ENCODE results near the gene MYBPHL. TPM values are rescaled to one million over a fixed set of nuclear protein-coding genes. Genes with fewer than 3 reads are reported as not detected.

MYBPHL gene
- total and polyA plus RNA-seq, 2 experiments from 2014 or later: not detected

GRCh38 chr1:109304226-109304920 is 2.4 kb downstream of the MYBPHL start:
- Histone ChIP-seq H3K9ac (no peak overlapping the region), H3F3A (ENCODE audit: insufficient read depth) (peaks cover 5% of the 10 kb centered on the region), H2AFZ (no peak overlapping the region), H3K27ac (no peak overlapping the region), H3K4me1 (ENCODE audit: insufficient read depth) (peaks cover 5% of the 10 kb centered on the region), H3K79me2 (ENCODE audit: insufficient read depth) (no peaks in the 10 kb centered on the region), H4K20me1 (ENCODE audit: insufficient read depth) (no peaks in the 10 kb centered on the region), H3K27me3 (replicated peaks; ENCODE audit: insufficient read depth) (no peaks in the 10 kb centered on the region), H3K9me2 (ENCODE audit: insufficient read depth) (no peaks in the 10 kb centered on the region), H3K9me3 (ENCODE audit: low read depth) (no peaks in the 10 kb centered on the region), H3K36me3 (ENCODE audit: low read depth) (no peaks in the 10 kb centered on the region), H3K4me2 (ENCODE audit: unreplicated experiment) (no peak overlapping the region), H3K4me3 (no peak overlapping the region)
- TF ChIP-seq EZH2 (IDR thresholded peaks at IDR 0.05; ENCODE audit: insufficient read depth, poor library complexity, severe bottlenecking) (no peak), EZH2phosphoT487 (IDR thresholded peaks at IDR 0.05; ENCODE audit: insufficient read depth, low read depth) (no peak)
- DNase-seq: no peak
- in situ Hi-C loops (cut with MboI): no loop called here
- 25 to 28% methylated on average over 8 of the region's 8 CpGs for WGBS, 2 experiments (ENCODE audit: low coverage in 1 of 2, low lambda C conversion rate in 2 of 2, missing lambda C conversion rate in 2 of 2)

DNA sequence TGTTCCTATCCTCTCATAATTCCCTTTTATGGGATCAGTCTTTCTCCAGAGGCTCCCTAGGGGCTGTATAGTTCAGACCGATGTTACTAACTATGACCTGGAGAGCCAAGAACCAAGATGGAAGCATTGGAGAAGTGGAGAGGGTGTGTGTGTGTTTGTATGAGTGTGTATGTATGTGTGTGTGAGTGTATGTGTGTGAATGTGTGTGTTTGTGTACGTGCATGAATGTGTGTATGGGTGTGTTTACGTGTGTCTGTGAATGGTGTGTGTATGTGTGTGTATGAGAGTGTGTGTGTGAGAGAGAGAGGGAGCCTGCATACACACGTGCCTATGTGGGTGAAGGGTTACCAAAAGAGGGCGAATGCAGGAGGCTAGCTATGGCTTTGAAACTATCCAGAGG is 4.9 kb downstream of the MYBPHL start:
- H3K4me1 ChIP-seq (ENCODE audit: insufficient read depth): peaks cover 21% of the 10 kb centered on the region
- no peaks in the 10 kb centered on the region for H4K20me1 ChIP-seq (ENCODE audit: insufficient read depth)
- no peak overlapping the region for H3K4me2 ChIP-seq (ENCODE audit: unreplicated experiment)
- H3K27ac ChIP-seq: no peak overlapping the region
- H3K79me2 ChIP-seq (ENCODE audit: insufficient read depth): no peaks in the 10 kb centered on the region
- no peaks in the 10 kb centered on the region for H3K9me2 ChIP-seq (ENCODE audit: insufficient read depth)
- no peak for DNase-seq
- H3K9ac ChIP-seq: no peak overlapping the region
- WGBS, 2 experiments (ENCODE audit: low coverage in 1 of 2, low lambda C conversion rate in 2 of 2, missing lambda C conversion rate in 2 of 2): 82 to 84% methylated on average over 5 of the region's 5 CpGs
- H2AFZ ChIP-seq: no peak overlapping the region
- no peaks in the 10 kb centered on the region for H3K36me3 ChIP-seq (ENCODE audit: low read depth)
- H3F3A ChIP-seq (ENCODE audit: insufficient read depth): peaks cover 22% of the 10 kb centered on the region
- no peaks in the 10 kb centered on the region for H3K27me3 ChIP-seq (replicated peaks; ENCODE audit: insufficient read depth)
- no peak overlapping the region for H3K4me3 ChIP-seq
- no peaks in the 10 kb centered on the region for H3K9me3 ChIP-seq (ENCODE audit: low read depth)
- TF ChIP-seq EZH2phosphoT487 (IDR thresholded peaks at IDR 0.05; ENCODE audit: insufficient read depth, low read depth) (no peak), EZH2 (IDR thresholded peaks at IDR 0.05; ENCODE audit: insufficient read depth, poor library complexity, severe bottlenecking) (no peak)
- in situ Hi-C loops (cut with MboI): no loop called here

DNA sequence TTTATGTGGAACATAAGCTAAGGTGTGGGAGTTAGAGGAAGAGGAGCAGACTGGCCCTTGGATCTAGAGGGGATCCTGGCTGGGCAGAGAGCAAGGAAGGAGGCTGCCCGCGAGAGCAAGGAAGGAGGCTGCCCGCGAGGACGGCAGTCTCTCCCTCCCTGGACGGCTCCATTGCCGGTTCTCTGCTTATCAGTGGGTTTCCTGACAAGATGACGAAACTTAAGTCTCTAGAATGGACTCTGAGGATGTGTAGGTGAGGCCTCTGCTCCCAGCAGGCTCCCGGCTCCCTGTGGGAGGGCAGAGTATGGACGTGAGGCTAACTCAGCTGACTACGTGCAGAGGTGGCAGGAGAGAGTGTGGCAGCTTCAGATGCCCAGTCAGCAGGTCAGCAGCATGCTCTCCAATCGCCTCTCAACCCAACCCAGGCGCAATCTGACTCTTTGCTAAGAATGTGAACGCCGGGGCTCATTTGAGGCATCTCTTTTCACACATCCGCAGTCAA is 6.1 kb downstream of the MYBPHL start:
- Histone ChIP-seq H3K4me1 (ENCODE audit: insufficient read depth) (peaks cover 21% of the 10 kb centered on the region), H3K36me3 (ENCODE audit: low read depth) (no peaks in the 10 kb centered on the region)
- 92% methylated on average over 16 of the region's 16 CpGs for WGBS, 2 experiments (ENCODE audit: low coverage in 1 of 2, low lambda C conversion rate in 2 of 2, missing lambda C conversion rate in 2 of 2)

DNA sequence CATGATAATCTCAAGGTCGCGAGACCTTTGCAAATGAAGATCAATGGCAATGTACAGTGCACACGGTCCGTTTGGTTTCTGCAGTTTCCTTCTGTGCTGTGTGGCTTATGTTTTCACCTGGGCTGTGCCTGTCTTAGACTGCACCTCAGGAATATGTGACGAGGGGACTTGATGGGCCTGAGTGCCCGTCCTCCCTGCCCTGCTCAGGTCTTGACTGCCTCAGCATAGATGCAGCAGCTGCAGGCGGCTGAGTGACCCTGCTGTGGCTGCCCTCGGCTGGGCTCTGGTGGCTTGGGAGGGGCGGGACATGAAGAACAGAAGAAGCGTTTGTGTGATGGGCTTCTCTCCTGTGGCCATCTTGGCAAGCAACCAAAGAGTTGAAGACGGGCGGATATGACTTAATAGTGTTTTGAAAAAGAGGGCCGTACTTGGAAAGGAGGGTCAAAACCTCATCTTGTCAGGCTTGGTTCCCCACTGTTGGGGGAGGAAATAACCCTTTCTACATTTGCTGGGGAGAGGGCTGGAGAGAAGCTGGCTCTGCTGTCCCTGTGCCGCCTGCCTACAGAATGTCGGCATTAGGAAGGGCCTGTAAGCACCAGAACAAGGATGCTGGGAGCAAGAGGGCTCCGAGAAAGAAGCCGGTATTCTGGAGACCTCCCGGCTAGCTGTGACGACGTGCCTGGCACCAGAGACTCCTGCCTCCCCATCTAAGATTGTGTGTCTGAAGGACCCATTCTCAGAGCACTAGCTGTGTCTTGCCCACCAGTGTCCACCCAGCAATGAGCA is 7.1 kb downstream of the MYBPHL start:
- H3F3A ChIP-seq (ENCODE audit: insufficient read depth): peaks cover 22% of the 10 kb centered on the region
- in situ Hi-C loops (cut with MboI): no loop called here
- WGBS, 2 experiments (ENCODE audit: low coverage in 1 of 2, low lambda C conversion rate in 2 of 2, missing lambda C conversion rate in 2 of 2): 89 to 92% methylated on average over 20 of the region's 20 CpGs
- H3K9me3 ChIP-seq (ENCODE audit: low read depth): no peaks in the 10 kb centered on the region
- H3K27me3 ChIP-seq (replicated peaks; ENCODE audit: insufficient read depth): no peaks in the 10 kb centered on the region
- H3K36me3 ChIP-seq (ENCODE audit: low read depth): no peaks in the 10 kb centered on the region
- no peak overlapping the region for H3K4me3 ChIP-seq
- H3K79me2 ChIP-seq (ENCODE audit: insufficient read depth): no peaks in the 10 kb centered on the region
- H3K27ac ChIP-seq: peak overlapping the region; percentile 71
- H2AFZ ChIP-seq: no peak overlapping the region; the same call in 1 of the 2 replicates
- TF ChIP-seq EZH2 (IDR thresholded peaks at IDR 0.05; ENCODE audit: insufficient read depth, poor library complexity, severe bottlenecking) (no peak), EZH2phosphoT487 (IDR thresholded peaks at IDR 0.05; ENCODE audit: insufficient read depth, low read depth) (no peak)
- H4K20me1 ChIP-seq (ENCODE audit: insufficient read depth): no peaks in the 10 kb centered on the region
- DNase-seq: no peak
- no peaks in the 10 kb centered on the region for H3K9me2 ChIP-seq (ENCODE audit: insufficient read depth)
- peaks cover 21% of the 10 kb centered on the region for H3K4me1 ChIP-seq (ENCODE audit: insufficient read depth)
- H3K4me2 ChIP-seq (ENCODE audit: unreplicated experiment): peak overlapping the region; percentile 65
- 0 out of 2 replicates have a peak overlapping the region, but pooled peaks have one; percentile 59 for H3K9ac ChIP-seq

More for the DNA sequence above, 6.1 kb downstream of the MYBPHL start:
- Histone ChIP-seq H3K4me3 (no peak overlapping the region), H3F3A (ENCODE audit: insufficient read depth) (peaks cover 22% of the 10 kb centered on the region), H3K9ac (no peak overlapping the region), H3K4me2 (ENCODE audit: unreplicated experiment) (no peak overlapping the region), H3K9me3 (ENCODE audit: low read depth) (no peaks in the 10 kb centered on the region), H3K27ac (no peak overlapping the region), H3K79me2 (ENCODE audit: insufficient read depth) (no peaks in the 10 kb centered on the region), H3K27me3 (replicated peaks; ENCODE audit: insufficient read depth) (no peaks in the 10 kb centered on the region), H2AFZ (no peak overlapping the region), H3K9me2 (ENCODE audit: insufficient read depth) (no peaks in the 10 kb centered on the region), H4K20me1 (ENCODE audit: insufficient read depth) (no peaks in the 10 kb centered on the region)
- in situ Hi-C loops (cut with MboI): no loop called here
- TF ChIP-seq EZH2phosphoT487 (IDR thresholded peaks at IDR 0.05; ENCODE audit: insufficient read depth, low read depth) (no peak), EZH2 (IDR thresholded peaks at IDR 0.05; ENCODE audit: insufficient read depth, poor library complexity, severe bottlenecking) (no peak)
- DNase-seq: no peak

Data from GM23248 (cell line).